K562 (cell line): ENCODE results near the gene ERVK3-1. TPM values are rescaled to one million over a fixed set of nuclear protein-coding genes. Genes with fewer than 3 reads are reported as not detected.

ENCODE experiments used
- ATAC-seq: fragments of 200-7000 bp; cut with Tn5 transposase; 3 replicates; pipeline ENCODE4 v1.9.1; 2020; ENCODE audit warnings: moderate library complexity
- BruUV-seq: library from RNA; stranded (reverse); fragments of 400-500 nt; replicated peaks from 2 replicates; lab custom pipeline; 2021; lab: Mats Ljungman, UMichigan
- CTCF ChIA-PET: fragments of 300-600 bp; formaldehyde crosslinking; extraction: SDS; loops from one replicate; lab custom pipeline; 2021; ENCODE audit warnings: low intra/inter-chr PET ratio; lab: Yijun Ruan, JAX
- POLR2A ChIA-PET: fragments of 300-600, 350-650 bp; sonication (Branson Sonifier 250); formaldehyde crosslinking; extraction: SDS; loops from one replicate; lab custom pipeline; 2021; ENCODE audit warnings: antibody characterized with exemption, inconsistent platforms; lab: Yijun Ruan, JAX
- DNase-seq, 4 experiments: peaks; one replicate each; pipeline versions ENCODE4 v3.0.0 to v3.0.0-alpha.2; 2011 to 2018; ENCODE audit warnings: low spot score in 3 of 4, mixed read lengths in 3 of 4; ENCODE audit errors: extremely low read depth in 1 of 4
- FAIRE-seq: peaks from 2 replicates; lab custom pipeline; 2011; peaks lifted over from hg19 to GRCh38; lab: Jason Lieb, UNC
- H2AFZ ChIP-seq: 2 replicates; pipeline ENCODE4 v1.6.0; 2011; ENCODE audit warnings: low read depth, low read length, control low read depth, inconsistent platforms
- H3K27ac ChIP-seq: fragments of 200-600 bp; 3 replicates; pipeline ENCODE4 v1.8.0; 2011; ENCODE audit warnings: low read depth, mild to moderate bottlenecking, control low read depth, inconsistent platforms, low read length, moderate library complexity, mixed read lengths; ENCODE audit errors: extremely low read depth
- H3K27me3 ChIP-seq, 2 experiments: fragments of 300-600 bp in 1 of 2; 2 replicates in 1 of 2; 3 replicates in 1 of 2; pipeline versions ENCODE4 v1.6.0 to v1.8.0; 2011; ENCODE audit warnings: inconsistent platforms in 2 of 2, low read length in 2 of 2, mild to moderate bottlenecking in 1 of 2, mixed read lengths in 1 of 2, moderate library complexity in 1 of 2; ENCODE audit not compliant: control insufficient read depth in 2 of 2, insufficient read depth in 2 of 2
- H3K36me3 ChIP-seq: fragments of 300-600 bp; 3 replicates; pipeline ENCODE4 v1.8.0; 2011; ENCODE audit warnings: mild to moderate bottlenecking, low read length, inconsistent platforms; ENCODE audit not compliant: control insufficient read depth, insufficient read depth
- H3K4me1 ChIP-seq, 2 experiments: fragments of 200-600 bp in 1 of 2; replicated peaks in 1 of 2; 2 replicates in 1 of 2; 3 replicates in 1 of 2; pipeline versions ENCODE4 v1.5.1 to v1.8.0; 2011; ENCODE audit warnings: inconsistent platforms in 2 of 2, low read length in 2 of 2, mild to moderate bottlenecking in 1 of 2, mixed read lengths in 1 of 2, moderate library complexity in 1 of 2; ENCODE audit not compliant: control insufficient read depth in 2 of 2, insufficient read depth in 2 of 2
- H3K4me2 ChIP-seq: 2 replicates; pipeline ENCODE4 v1.6.1; 2011; ENCODE audit warnings: low read length, control low read depth, inconsistent platforms, mixed read lengths; ENCODE audit not compliant: insufficient read depth
- H3K4me3 ChIP-seq: fragments of 200-600 bp; sonication (generic), shearing (Covaris generic); 2 replicates; pipeline ENCODE4 v1.5.1; 2016; ENCODE audit warnings: control low read depth, inconsistent platforms
- H3K79me2 ChIP-seq: fragments of 200-600 bp; 3 replicates; pipeline ENCODE4 v1.8.0; 2011; ENCODE audit warnings: low read length, inconsistent platforms; ENCODE audit not compliant: control insufficient read depth, insufficient read depth
- H3K9ac ChIP-seq, 2 experiments: 2 replicates each; pipeline versions ENCODE4 v1.6.0 to v1.6.1; 2011; ENCODE audit warnings: low read depth in 2 of 2, low read length in 2 of 2, control low read depth in 1 of 2, inconsistent platforms in 1 of 2, mild to moderate bottlenecking in 1 of 2, mixed read lengths in 1 of 2; ENCODE audit not compliant: insufficient read depth in 1 of 2
- H3K9me1 ChIP-seq: one replicate; pipeline ENCODE4 v1.6.0; 2011; ENCODE audit warnings: inconsistent platforms, mild to moderate bottlenecking, low read length, moderate library complexity; ENCODE audit not compliant: control insufficient read depth, insufficient read depth
- H3K9me3 ChIP-seq: replicated peaks from 2 replicates; pipeline ENCODE4 v1.5.1; 2011; ENCODE audit warnings: low read depth, low read length, inconsistent platforms; ENCODE audit not compliant: control insufficient read depth, insufficient read depth
- H4K20me1 ChIP-seq: replicated peaks from 2 replicates; pipeline ENCODE4 v1.6.1; 2011; ENCODE audit warnings: low read length, inconsistent platforms, mixed read lengths; ENCODE audit not compliant: control insufficient read depth, insufficient read depth
- KLF10 ChIP-seq: fragments of 250-450 bp; sonication (Bioruptor Pico); IDR thresholded peaks from 2 replicates; pipeline ENCODE4 v1.6.1; 2021; ENCODE audit warnings: matching md5 sums
- TBL1XR1 ChIP-seq, 2 experiments: IDR thresholded peaks; 2 replicates each; pipeline ENCODE4 v1.6.1; 2012; ENCODE audit warnings: improper control_type of control experiment in 2 of 2, low read length in 2 of 2, mild to moderate bottlenecking in 1 of 2
- ZBTB33 ChIP-seq: sonication (generic); formaldehyde crosslinking; IDR thresholded peaks from 2 replicates; pipeline ENCODE4 v1.8.1; 2023; ENCODE audit warnings: mild to moderate bottlenecking, missing genetic modification reagents
- WGBS: fragments of 100-300 bp; shearing (Covaris generic); methylation state at CpG from one replicate; pipeline ENCODE4 v1.1.6; 2016; ENCODE audit warnings: low coverage, mixed read lengths; ENCODE audit not compliant: insufficient coverage; ENCODE audit errors: missing lambda C conversion rate; 5-methylcytosine and 5-hydroxymethylcytosine counted together
- in situ Hi-C: fragments of 300-500 bp; cut with MboI; formaldehyde crosslinking; loops from 4 replicates; pipeline ENCODE4 v1.15.0; 2018; ENCODE audit warnings: inconsistent platforms, mixed read lengths
- intact Hi-C: fragments of 100-400 bp; cut with micrococcal nuclease; formaldehyde crosslinking; loops from 2 replicates; pipeline ENCODE4 v1.14.2; 2022
- polyA plus RNA-seq, 8 experiments: library from polyadenylated mRNA; depleted of rRNA in 4 of 8; stranded (reverse) in 5 of 8; unstranded in 3 of 8; fragments of >200 nt; fragmentation: Nextera tagmentation in 2 of 8; fragmentation: Illumina TruSeq in 1 of 8; extraction: Ambion mirVana in 2 of 8; extraction: Trizol in 1 of 8; gene quantifications; 2 replicates each; pipeline versions ENCODE4 v1.2.1 to v1.2.3, GENCODE V29; 2011 to 2014; ENCODE audit warnings: inconsistent platforms in 1 of 8, missing spikeins in 1 of 8
- total RNA-seq, 7 experiments: library from RNA; depleted of rRNA in 6 of 7; stranded (reverse); fragments of >200 nt in 6 of 7; fragmentation: Illumina TruSeq in 2 of 7; extraction: Trizol in 2 of 7; gene quantifications; 2 replicates each; pipeline versions ENCODE4 v1.2.1 to v1.2.3, GENCODE V29; 2011 to 2021; ENCODE audit warnings: low replicate concordance in 1 of 7

Gene ERVK3-1
- total and polyA plus RNA-seq, 9 of the 15 experiments (the other 6 are each of a cell fraction or from before 2014, with no cell fraction given): 87.6 to 299 (median 119) TPM

GRCh38 chr19:58350001-58350861, 45.1 kb downstream of the ERVK3-1 start:
- Histone ChIP-seq H3K9ac (no peak overlapping the region), H3K4me3 (no peak overlapping the region), H2AFZ (no peak overlapping the region), H3K27ac (no peak overlapping the region), H4K20me1 (no peaks in the 10 kb centered on the region), H3K9me3 (no peaks in the 10 kb centered on the region), H3K4me2 (no peak overlapping the region), H3K27me3 (no peaks in the 10 kb centered on the region), H3K4me1 (peaks cover 5 to 25% of the 10 kb centered on the region in 2 experiments; a peak in 4 of 5 replicates), H3K79me2 (no peaks in the 10 kb centered on the region), H3K9me1 (no peaks in the 10 kb centered on the region), H3K36me3 (no peaks in the 10 kb centered on the region)
- BruUV-seq: no TSS peak
- no peak for ATAC-seq
- ChIA-PET CTCF (interaction anchor here (0.6 kb wide), 1 partner anchor 10 kb away, joined by 3 read pairs; no protein-coding TSS in a partner anchor), POLR2A (interaction anchor here (3.6 kb wide), 1 partner anchor 12 kb away, joined by 20 read pairs; the partner anchor contains the start of gene ZNF497)
- no peak for FAIRE-seq
- no peak for DNase-seq
- TF ChIP-seq ZBTB33 (CRISPR knock-in tag): peak; percentile 84
- TF ChIP-seq TBL1XR1 (IDR thresholded peaks at IDR 0.05; ENCODE audit: low read length in 2 of 2): no peak
- no peak for TF ChIP-seq KLF10 (CRISPR knock-in tag)
- in situ Hi-C loops: no loop called here
- intact Hi-C loops: no loop called here
- 91% methylated on average over 41 of the region's 84 CpGs for WGBS
